ENCODE results near the gene MERTK.
"Not testable (repeated sequence)": the region's sequence is repeated elsewhere in the genome, so short reads cannot be mapped to it uniquely, and the experiment has no call there.

MERTK gene

GRCh38 chr2:112018846-112019245 is 120.4 kb downstream of the MERTK start:
- no peak for DNase-seq

DNA sequence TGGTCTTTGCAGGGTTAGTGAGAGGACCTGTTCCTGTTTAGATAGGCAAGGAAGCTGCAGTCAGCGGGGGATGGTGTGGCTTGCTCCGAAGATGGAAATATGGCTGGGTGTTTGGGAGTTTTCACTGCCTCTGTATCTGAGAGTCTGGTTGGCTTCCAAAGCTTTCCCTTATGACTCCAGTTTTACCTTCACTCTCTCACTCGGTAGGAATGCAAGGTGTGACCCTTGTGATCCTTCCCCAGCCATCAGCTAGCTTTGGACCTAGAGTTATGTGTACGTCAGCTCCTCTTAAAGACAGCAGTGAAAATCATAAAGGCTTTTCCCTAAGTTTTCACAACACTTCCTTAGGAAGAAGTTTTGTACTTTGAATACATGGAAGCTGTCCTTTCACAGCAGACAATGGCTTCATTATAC is 121.2 kb downstream of the MERTK start:
- DNase-seq, result no peak

GRCh38 chr2:112020561-112020960 is 122.2 kb downstream of the MERTK start:
- DNase-seq, result no peak

GRCh38 chr2:112021290-112021689 is 122.9 kb downstream of the MERTK start:
- DNase-seq, result no peak

GRCh38 chr2:112021781-112022231 is 123.4 kb downstream of the MERTK start:
- DNase-seq, result no peak

DNA sequence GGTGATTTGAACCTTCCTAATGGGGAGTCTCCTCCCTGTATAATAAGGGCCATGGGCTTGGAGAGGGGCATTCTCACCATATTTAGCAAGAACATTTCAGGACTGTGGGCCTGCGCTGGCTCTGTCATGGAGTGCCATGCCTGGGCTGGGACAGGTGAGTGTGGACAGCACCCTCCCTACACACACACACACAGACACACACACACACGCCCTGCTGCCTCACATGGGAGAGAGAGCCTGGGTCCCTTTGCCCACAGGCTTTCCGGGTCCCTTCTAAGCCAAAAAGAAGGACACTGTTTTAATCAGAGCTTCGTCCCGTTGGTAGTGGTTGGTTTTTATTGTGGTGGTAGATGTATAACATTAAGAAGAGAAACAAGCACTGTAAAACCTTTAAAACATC is 125.3 kb downstream of the MERTK start:
- no peak for DNase-seq

GRCh38 chr2:112024231-112024630 is 125.8 kb downstream of the MERTK start:
- DNase-seq, result no peak

DNA sequence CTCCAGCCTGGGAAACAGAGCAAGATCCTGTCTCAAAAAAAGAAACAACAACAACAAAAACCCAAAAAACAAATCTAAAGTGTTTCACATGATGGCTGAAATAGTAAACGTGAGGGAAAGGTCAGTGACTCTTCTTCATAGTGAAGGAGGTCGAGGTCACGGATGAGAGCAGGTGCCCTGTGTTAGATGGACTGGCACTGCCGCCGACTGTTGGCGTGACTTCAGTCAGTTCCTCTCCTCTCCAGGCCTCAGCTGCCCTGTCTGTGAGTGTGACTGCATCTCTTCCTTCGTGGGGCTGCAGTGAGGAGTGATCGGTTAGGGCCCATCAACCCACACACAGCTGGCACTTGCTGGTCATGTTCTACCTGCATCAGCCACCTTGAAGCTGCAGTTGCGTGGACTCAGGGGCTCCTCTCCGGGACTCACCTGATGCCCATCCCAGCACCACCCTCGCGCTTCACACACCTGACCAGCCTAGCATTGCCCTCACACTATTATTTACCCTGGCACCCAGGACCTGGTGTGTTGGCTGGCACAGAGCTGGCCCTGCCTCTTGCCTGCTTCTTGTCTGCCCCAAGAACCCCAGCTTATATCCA is 126.6 kb downstream of the MERTK start:
- no peak for DNase-seq

DNA sequence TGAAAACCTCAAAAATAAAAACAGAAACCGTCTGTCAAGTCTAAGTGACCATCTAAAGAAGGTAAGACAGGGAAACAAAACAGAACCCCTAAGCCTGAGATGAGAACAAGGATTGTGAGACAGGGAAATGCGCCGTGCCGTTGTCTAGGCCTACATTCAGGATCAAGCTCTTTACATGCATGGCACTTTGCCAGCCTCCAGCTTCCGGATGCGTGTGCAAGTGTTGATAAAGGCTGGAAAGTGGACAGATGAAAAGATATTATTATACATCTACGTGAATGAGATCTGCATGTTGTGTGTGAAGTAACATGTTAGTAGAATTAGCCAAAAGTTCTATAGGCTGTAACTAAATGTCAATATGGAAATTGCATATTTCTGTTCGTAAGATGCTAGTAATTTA is 128.1 kb downstream of the MERTK start:
- DNase-seq, result no peak

DNA sequence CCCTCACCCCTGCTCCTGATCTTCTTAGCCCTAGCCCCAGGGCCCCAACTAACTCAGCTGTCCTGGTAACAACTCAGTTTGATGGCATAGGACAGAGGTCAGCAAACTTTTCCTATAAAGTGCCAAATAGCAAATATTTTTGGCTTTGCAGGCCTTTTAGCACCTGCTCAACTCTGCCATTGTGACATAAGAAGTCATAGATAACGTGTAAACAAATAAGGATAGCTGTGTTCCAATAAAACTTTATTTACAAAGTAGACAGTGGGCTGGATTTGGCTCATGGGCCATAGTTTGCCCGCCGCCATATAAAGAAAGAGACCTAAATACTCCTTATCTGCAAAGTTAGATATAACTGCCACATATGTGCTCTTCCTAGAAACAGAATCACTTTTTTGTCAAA is 129.4 kb downstream of the MERTK start:
- no peak for DNase-seq

DNA sequence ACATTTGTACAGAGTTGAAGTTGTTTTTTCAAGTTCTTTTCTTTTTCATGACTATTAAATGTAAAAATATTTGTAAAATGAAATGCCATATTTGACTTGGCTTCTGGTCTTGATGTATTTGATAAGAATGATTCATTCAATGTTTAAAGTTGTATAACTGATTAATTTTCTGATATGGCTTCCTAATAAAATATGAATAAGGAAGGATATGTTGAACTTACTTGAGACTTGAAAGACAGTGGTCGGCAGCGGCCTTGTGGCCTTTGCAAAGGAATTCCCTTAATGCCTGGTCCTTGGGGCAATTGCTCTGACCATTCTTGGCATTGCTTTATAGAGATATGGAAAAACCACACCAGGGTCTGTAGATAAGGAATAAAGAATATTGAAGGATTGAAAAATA is 130.8 kb downstream of the MERTK start:
- no peak for DNase-seq

- no peak for DNase-seq
Measured at GRCh38 chr2:112031473-112032223, 133.2 kb downstream of the MERTK start.

- DNase-seq, result no peak
Measured at GRCh38 chr2:112032224-112032586, 133.8 kb downstream of the MERTK start.

GRCh38 chr2:112032689-112033465 is 134.5 kb downstream of the MERTK start:
- no peak for DNase-seq

GRCh38 chr2:112033600-112033999 is 135.2 kb downstream of the MERTK start:
- no peak for DNase-seq

GRCh38 chr2:112034924-112035323 is 136.5 kb downstream of the MERTK start:
- no peak for DNase-seq

GRCh38 chr2:112035786-112036185 is 137.4 kb downstream of the MERTK start:
- no peak for DNase-seq

DNA sequence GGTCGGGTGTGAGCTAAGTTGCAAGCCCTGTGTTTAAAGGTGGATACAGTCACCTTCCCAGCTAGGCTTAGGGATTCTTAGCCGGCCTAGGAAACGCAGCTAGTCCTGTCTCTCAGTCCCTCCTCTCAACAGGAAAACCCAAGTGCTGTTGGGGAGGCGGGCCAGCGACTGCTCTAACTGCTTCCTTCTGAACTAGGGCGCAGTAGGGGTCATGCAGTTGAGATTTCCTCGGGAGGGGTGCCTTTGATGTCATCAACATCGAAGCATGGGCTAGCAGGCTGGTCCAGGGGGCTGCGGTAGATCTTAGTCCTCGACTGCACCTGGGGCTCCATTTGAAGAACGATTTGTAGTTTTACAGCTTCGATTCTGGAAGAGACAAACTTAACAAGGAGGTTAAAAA is 141.1 kb downstream of the MERTK start:
- not testable (repeated sequence) for DNase-seq

- not testable (repeated sequence) for DNase-seq
Measured at GRCh38 chr2:112040066-112040465, 141.7 kb downstream of the MERTK start.

DNA sequence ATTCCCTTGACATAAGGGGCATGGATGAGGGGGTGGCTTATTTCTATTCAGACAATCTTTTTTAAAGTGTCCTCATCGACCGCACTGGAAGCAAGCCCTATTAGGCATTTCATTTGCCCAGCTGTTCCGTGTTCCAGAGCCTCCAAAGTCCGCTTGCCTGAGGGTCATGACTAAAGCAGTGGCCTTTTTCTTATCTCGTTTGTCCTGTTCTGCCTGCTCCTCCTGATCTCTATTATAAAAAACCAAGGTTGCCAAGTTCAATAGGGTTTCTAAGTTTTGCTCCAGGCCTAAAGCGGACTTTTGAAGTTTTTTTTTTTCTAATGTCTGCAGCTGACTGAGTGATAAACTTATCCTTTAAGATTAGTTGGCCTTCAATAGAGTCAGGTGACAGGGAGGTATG is 143.1 kb downstream of the MERTK start:
- not testable (repeated sequence) for DNase-seq

- DNase-seq, result no peak
Measured at GRCh38 chr2:112045446-112046014, 147.1 kb downstream of the MERTK start.

DNA sequence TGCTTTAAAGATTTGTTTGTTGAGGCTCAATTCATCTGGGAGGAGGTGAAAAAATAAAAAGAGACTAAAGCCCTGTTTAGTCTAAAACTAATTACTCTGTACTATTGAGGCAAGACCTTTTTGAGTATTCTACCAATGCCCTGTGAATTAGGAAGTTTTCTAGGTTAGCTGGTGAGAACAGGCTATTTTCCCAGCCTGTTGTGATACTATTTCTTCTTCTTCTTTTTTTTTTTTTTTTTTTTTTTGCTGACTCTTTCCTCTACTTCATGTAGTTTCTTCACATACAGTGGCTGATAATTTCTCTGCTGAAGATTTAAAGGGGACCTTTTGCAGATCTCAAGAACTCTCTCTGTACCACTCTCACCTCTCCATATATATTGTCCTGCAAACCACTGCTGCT is 147.8 kb downstream of the MERTK start:
- DNase-seq, result no peak

GRCh38 chr2:112047537-112048235 is 149.3 kb downstream of the MERTK start:
- no peak for DNase-seq

Data from activated CD8-positive, alpha-beta memory T cell treated with anti-CD3 and anti-CD28 coated beads, Interleukin-2, amount 50 U/mL, for 48 hours (primary cell).